HG03520 (cell line): ENCODE measurements around the gene DBP.

Source experiments
- ATAC-seq: cut with Tn5 transposase; IDR thresholded peaks from one replicate; pipeline ENCODE4 v1.9.1; 2021; ENCODE audit warnings: mild to moderate bottlenecking, moderate library complexity; ENCODE audit not compliant: unreplicated experiment

DBP gene

GRCh38 chr19:48629297-48629598 lies 7.9 kb downstream of the DBP start:
- ATAC-seq: no peak

DNA sequence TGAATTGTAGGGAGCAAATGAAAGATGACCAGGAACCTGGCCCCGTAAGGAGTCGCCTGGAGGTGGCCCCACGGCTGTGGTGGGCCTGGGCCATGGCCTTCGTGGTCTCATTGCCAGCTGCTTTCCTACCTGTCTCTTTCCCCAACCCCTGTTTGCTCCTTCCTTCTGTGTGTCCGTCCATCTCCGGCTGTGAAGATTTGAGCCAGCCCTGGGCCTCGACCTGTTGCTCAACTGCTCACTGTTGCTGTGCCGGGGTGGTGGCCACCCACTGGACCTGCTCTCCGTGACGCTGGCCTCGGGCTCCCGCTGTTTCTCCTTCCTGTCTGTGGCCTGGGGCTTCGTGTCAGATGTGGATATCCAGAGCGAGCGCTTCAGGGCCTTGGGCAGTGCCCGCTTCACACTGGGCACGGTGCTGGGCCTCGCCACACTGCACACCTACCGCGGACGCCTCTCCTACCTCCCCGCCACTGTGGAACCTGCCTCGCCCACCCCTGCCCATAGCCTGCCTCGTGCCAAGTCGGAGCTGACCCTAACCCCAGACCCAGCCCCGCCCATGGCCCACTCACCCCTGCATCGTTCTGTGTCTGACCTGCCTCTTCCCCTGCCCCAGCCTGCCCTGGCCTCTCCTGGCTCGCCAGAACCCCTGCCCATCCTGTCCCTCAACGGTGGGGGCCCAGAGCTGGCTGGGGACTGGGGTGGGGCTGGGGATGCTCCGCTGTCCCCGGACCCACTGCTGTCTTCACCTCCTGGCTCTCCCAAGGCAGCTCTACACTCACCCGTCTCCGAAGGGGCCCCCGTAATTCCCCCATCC lies 8.5 kb downstream of the DBP start:
- ATAC-seq: no peak

DNA sequence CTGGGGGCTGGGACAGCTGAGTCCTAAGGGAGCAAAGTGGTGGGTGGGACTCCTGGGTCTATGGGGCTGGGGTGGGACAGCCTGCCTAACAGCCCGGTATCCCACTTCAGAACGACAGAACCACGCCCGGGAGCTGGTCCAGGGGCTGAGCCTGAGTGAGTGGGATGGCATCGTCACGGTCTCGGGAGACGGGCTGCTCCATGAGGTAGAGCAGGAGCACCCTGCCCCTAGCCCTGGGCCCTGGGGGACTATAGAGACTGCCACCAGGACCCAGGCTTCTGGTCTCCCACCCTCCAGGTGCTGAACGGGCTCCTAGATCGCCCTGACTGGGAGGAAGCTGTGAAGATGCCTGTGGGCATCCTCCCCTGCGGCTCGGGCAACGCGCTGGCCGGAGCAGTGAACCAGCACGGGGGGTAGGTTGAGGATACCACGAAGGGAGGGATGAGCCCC lies 9.3 kb downstream of the DBP start:
- ATAC-seq: no peak

DNA sequence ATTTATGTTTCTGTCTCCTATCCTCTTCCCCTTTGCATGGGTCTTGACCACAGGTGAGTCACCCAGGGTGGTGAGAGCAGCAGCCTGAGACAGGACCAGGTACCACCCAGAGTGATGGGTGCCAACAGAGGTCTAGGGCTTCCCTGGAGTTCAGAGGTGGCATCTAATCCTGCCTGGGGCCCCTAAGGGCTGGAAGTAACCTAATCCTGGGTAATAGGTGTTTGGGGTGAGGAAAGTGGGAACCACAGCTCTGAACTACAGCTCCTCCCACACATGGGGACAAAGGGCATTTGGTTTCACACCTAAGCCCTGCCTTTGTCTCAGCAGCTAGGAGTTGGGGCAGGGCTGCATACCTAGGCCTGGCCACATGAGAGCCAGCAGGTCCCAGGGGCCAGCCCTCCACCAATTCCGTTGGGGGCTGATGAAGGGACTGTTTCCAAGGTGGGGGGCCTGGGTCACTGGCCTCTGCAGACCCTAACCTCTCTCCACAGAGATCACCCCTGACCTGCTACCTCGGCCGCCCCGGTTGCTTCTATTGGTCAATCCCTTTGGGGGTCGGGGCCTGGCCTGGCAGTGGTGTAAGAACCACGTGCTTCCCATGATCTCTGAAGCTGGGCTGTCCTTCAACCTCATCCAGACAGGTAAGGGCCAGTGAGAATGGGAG lies 9.8 kb downstream of the DBP start:
- no peak for ATAC-seq

DNA sequence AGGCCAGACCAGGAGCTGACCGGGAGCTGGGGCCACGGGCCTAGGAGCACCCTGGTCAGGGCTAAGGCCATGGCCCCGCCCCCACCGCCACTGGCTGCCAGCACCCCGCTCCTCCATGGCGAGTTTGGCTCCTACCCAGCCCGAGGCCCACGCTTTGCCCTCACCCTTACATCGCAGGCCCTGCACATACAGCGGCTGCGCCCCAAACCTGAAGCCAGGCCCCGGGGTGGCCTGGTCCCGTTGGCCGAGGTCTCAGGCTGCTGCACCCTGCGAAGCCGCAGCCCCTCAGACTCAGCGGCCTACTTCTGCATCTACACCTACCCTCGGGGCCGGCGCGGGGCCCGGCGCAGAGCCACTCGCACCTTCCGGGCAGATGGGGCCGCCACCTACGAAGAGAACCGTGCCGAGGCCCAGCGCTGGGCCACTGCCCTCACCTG lies 11.3 kb downstream of the DBP start:
- no peak for ATAC-seq

GRCh38 chr19:48624791-48625723 lies 12.1 kb downstream of the DBP start:
- ATAC-seq: no peak

DNA sequence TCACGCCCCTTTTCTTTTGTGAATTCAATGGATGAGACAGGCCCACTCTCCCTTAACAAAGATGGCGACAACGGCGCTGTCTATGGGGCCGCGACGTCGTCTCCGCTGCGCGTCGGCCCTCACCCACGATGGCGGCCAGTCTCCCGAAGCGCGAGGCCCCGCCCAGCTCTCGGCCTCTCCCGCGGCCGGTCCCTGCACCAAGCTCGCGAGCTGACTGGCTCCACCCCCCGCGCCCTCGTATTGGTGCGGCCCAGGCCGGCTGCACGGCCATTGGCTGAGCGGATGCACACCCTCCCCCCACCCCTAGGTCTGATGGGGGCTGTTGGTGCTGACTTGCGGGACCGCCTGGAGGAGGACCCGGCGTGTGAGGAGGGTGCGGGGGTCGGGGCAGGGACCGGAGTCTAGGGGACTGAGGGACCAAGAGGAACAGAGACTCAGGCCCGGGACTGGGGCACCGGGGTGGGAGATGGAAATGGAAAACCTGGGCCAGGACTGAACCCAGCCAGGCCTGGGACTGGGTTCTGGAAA lies 13.0 kb downstream of the DBP start:
- peak; percentile 44 for ATAC-seq

- ATAC-seq: no peak
These were observed 13.6 kb downstream of the DBP start for GRCh38 chr19:48623556-48624066.

- ATAC-seq: no peak
These were observed 17.2 kb downstream of the DBP start for GRCh38 chr19:48619692-48620585.

DNA sequence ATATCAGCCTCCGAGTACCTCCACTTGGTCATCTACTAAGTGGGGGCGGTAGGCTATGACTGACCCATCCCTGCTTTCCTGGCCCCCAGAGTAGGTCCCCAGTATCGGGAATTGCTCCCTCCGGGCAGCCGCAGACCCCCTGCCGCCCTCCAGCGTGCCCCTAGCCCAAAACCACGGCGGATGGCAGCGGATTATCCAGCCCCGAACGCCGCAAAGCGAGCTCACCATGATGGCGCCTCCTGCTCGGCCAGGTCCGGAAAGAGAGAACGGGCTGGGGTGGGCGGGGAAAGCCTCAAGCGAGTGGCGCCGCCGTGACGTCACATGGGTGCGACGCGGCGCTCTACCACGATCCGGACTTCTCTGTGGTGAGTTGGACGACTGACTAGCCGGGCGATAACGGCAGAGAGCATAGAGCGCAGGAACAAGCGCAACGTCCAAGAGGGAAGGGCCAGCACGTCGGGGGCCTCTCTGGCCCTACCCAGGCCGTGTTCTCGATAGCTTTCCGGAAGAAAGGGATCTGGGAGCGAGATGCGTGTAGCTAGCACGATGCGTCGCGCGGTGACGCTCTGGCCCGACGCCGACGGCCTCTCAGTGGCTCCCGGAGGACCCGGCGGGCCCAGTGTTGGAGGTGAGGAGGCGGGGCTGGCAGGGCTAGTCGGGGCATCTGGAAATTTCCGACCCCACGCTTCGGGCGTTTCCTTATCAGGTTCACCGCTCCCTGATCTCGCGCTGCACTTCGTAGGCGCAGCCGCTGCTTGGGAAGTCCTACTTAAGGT lies 18.1 kb downstream of the DBP start, which contains the start of the genes RPL18 and SPHK2:
RPL18 (minus strand) TSS at position 263 of the 776 bp plus-strand sequence; CDS start at position 228, 35 bp downstream.
SPHK2 (plus strand) TSS at position 591 of the 776 bp plus-strand sequence. CDS start 1,009 bp downstream, outside the sequence.
- peak; percentile 75 for ATAC-seq

DNA sequence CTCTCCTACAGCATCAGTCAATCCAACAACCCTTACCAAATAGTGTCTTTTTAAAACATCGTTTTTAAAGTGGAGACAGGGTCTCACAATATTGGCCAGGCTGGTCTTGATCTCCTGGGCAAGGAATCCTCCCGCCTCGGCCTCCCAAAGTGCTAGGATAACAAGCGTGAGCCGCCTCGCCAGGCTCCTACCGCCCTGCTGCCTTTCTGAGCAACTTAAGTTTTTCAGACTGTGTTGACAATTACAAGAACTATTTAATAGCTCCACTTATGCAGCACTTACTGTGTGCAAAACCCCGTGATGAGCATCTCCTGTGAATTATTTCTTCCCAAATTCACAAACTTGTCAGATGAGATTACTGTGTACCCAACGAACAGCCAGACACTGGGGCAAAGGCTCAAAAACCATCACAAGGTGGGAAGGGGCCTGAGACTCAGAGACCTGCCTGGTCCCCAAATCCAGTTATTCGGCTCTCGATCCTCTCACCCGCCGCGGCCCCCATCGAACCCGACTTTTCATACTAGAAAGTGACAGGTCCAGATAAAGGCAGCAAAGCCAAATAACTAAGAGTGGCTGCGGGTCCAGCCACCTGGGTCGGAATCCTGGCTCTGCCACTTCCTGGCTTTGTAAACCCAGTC lies 18.8 kb downstream of the DBP start:
- ATAC-seq: no peak

GRCh38 chr19:48617146-48617937 lies 19.8 kb downstream of the DBP start:
- ATAC-seq: no peak

DNA sequence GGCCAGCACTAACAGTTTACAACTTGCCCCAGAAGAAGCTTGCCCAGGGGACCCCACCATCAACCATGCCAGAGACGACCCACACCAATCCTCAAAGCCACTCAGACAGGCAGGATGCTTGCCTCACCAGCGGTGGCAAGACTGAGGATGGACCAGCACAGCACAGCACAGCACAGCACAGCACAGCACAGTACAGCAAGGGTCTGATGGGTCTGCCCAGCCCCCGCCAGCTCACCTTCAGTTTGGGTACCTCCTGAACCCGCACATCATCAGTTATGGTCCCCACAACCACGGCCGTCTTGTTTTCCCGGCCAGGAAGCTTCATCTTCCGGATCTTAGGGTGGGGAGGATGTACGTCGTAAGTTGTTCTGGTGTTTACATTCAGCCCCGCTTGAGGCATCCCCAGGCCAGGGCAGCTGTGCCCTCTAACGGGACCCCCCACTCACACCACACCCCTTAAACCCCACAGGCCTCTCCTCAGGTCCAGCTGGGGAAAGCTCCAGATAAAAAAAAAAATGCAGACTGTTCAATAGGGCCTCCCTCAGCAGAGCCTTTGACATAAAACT lies 20.6 kb downstream of the DBP start:
- ATAC-seq: no peak

DNA sequence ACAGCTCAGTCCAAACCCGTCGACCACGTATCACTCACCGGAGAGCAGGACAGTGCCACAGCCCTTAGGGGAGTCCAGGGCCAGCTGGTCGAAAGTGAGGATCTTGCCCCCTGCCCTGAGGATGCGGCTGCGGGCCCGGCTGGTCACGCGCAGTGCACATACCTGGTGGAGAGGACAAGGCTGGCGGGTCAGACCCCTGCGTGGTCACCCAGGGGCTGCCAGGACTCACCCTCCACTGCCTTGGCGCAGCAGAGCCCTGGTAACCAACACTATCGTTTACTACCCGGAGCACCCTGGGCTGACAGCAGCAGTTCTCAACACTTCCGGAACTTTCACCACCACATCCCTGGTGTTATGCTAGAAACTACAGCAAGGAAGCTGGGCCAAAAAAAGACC lies 21.1 kb downstream of the DBP start:
- ATAC-seq: no peak

DNA sequence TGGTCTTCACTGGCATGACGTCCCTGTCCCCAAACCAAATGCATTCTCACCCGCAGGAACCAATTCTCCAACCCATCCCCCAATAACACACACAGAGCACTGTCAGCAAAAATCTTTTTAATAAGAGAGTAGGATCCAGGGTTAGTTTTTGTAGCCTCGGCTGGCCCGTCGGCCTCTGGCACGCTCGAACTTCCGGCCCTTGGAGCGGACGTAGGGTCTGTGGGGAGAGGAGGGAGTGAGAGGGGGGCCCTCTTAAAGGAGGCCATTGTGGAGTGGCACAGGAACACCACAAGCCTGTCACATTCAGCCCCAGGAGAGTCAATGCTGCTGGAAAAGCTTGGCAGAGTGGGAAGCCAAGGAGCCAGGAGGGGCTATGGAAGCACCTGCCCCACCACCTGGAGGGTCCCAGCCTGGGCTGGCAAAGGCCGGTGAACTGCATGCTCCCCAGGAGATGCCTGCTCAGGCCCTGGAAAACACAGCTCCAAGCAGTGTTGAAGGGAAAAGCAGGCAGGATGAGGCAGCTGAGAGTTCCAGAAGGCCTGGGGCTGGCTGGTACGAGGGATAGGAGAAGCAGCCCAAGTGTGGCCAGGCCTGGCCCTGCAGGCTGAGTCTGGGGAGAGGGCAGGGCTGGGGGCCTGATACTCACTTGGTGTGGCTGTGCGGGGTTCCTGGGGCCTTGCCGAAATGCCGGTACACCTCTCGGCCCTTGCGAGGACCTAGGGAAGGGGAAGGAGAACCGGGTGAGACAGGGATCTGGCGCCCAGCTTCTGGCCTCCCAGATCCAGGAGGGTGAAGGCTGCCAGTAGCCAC lies 21.7 kb downstream of the DBP start:
- ATAC-seq: no peak

GRCh38 chr19:48614436-48615230 lies 22.5 kb downstream of the DBP start, which contains the start of gene FAM83E:
FAM83E (minus strand) TSS chr19:48615076; CDS start chr19:48613372, 1,704 bp downstream.
- ATAC-seq: no peak
